Sigmoid colon (tissue), 4 donors: ENCODE data around the gene ADD1.

Experiments
- CTCF ChIP-seq, 4 experiments: fragments of 450-650 bp in 3 of 4; fragments of 200-600 bp in 1 of 4; IDR thresholded peaks; one replicate each; pipeline ENCODE4 v1.5.1; 2016 to 2019; ENCODE audit warnings: antibody characterized with exemption in 4 of 4, mild to moderate bottlenecking in 3 of 4, moderate library complexity in 2 of 4
- POLR2AphosphoS5 ChIP-seq, 4 donors: sonication (generic); formaldehyde crosslinking; IDR thresholded peaks; one replicate each; pipeline ENCODE4 v1.6.1; 2017; ENCODE audit warnings: antibody characterized with exemption in 4 of 4

GRCh38 chr4:2831611-2832308 is 11.9 kb upstream of the ADD1 start:
- TF ChIP-seq CTCF (IDR thresholded peaks at IDR 0.05) (no peak), POLR2AphosphoS5 (IDR thresholded peaks at IDR 0.05) (no peak)
